HepG2 (cell line): ENCODE measurements around the gene LATS2. TPM values are rescaled to one million over a fixed set of nuclear protein-coding genes. Genes with fewer than 3 reads are reported as not detected.
"Not testable (repeated sequence)": the region's sequence is repeated elsewhere in the genome, so short reads cannot be mapped to it uniquely, and the experiment has no call there.

ENCODE experiments used
- ATAC-seq: fragments of 200-7000 bp; cut with Tn5 transposase; 3 replicates; pipeline ENCODE4 v1.9.1; 2020; ENCODE audit warnings: mild to moderate bottlenecking, moderate library complexity
- BruUV-seq: library from RNA; stranded (reverse); fragments of 400-500 nt; replicated peaks from 2 replicates; lab custom pipeline; 2021; lab: Mats Ljungman, UMichigan
- CTCF ChIA-PET: fragments of 300-600 bp; formaldehyde crosslinking; extraction: SDS; loops from one replicate; lab custom pipeline; 2021; ENCODE audit warnings: low total read pairs, inconsistent platforms, low intra/inter-chr PET ratio; lab: Yijun Ruan, JAX
- POLR2A ChIA-PET: fragments of 350-600 bp; sonication (Branson Sonifier 250); formaldehyde crosslinking; loops from one replicate; lab custom pipeline; 2020; ENCODE audit warnings: antibody characterized with exemption, inconsistent platforms; lab: Yijun Ruan, JAX
- DNase-seq: peaks from one replicate; pipeline ENCODE4 v3.0.0-alpha.2; 2015; ENCODE audit warnings: low spot score
- FAIRE-seq: peaks from 3 replicates; lab custom pipeline; 2011; peaks lifted over from hg19 to GRCh38; lab: Jason Lieb, UNC
- H2AFZ ChIP-seq: one replicate; pipeline ENCODE4 v1.6.1; 2011; ENCODE audit warnings: low read length, inconsistent platforms
- H3K27ac ChIP-seq: fragments of 300-600 bp; 3 replicates; pipeline ENCODE4 v1.8.0; 2011; ENCODE audit warnings: mixed run types, mild to moderate bottlenecking, mixed read lengths, low read length, inconsistent platforms; ENCODE audit not compliant: insufficient read depth; ENCODE audit errors: extremely low read length
- H3K27me3 ChIP-seq, 2 experiments: fragments of 200-600 bp in 1 of 2; 2 replicates in 1 of 2; 3 replicates in 1 of 2; pipeline versions ENCODE4 v1.6.0 to v1.8.0; 2011; ENCODE audit warnings: low read length in 2 of 2, mild to moderate bottlenecking in 2 of 2, moderate library complexity in 2 of 2, inconsistent platforms in 1 of 2; ENCODE audit not compliant: insufficient read depth in 2 of 2, control insufficient read depth in 1 of 2
- H3K36me3 ChIP-seq, 2 experiments: fragments of 200-600 bp in 1 of 2; replicated peaks in 1 of 2; 2 replicates in 1 of 2; 3 replicates in 1 of 2; pipeline versions ENCODE4 v1.5.1 to v1.8.0; 2011; ENCODE audit warnings: low read length in 2 of 2, inconsistent platforms in 1 of 2; ENCODE audit not compliant: insufficient read depth in 2 of 2, control insufficient read depth in 1 of 2
- H3K4me1 ChIP-seq: 2 replicates; pipeline ENCODE4 v1.5.1; 2012; ENCODE audit warnings: low read length, inconsistent platforms; ENCODE audit not compliant: insufficient read depth
- H3K4me2 ChIP-seq: 2 replicates; pipeline ENCODE4 v1.6.0; 2011; ENCODE audit warnings: low read depth, low read length, inconsistent platforms
- H3K4me3 ChIP-seq, 3 experiments: fragments of 200-600 bp in 1 of 3; sonication (generic), shearing (Covaris generic) in 1 of 3; replicated peaks in 1 of 3; 2 replicates each; pipeline ENCODE4 v1.5.1; 2011 to 2016; ENCODE audit warnings: low read length in 3 of 3, inconsistent platforms in 2 of 3, low read depth in 2 of 3, mild to moderate bottlenecking in 2 of 3, control low read depth in 1 of 3, mixed read lengths in 1 of 3; ENCODE audit not compliant: insufficient read depth in 1 of 3
- H3K79me2 ChIP-seq: one replicate; pipeline ENCODE4 v1.6.1; 2011; ENCODE audit warnings: low read length, inconsistent platforms; ENCODE audit not compliant: insufficient read depth
- H3K9ac ChIP-seq: 2 replicates; pipeline ENCODE4 v1.6.0; 2011; ENCODE audit warnings: mild to moderate bottlenecking, low read depth, low read length, inconsistent platforms; ENCODE audit not compliant: insufficient read depth
- H3K9me3 ChIP-seq: 2 replicates; pipeline ENCODE4 v1.5.1; 2012; ENCODE audit warnings: mild to moderate bottlenecking, low read length
- H4K20me1 ChIP-seq: 2 replicates; pipeline ENCODE4 v1.6.0; 2011; ENCODE audit warnings: inconsistent platforms, mild to moderate bottlenecking, low read length, moderate library complexity; ENCODE audit not compliant: insufficient read depth
- CEBPB ChIP-seq: IDR thresholded peaks from 2 replicates; pipeline ENCODE4 v1.6.1; 2011; ENCODE audit warnings: low read depth, low read length, improper control_type of control experiment, borderline replicate concordance
- CEBPG ChIP-seq: IDR thresholded peaks from 2 replicates; pipeline ENCODE4 v1.6.1; 2016
- IKZF1 ChIP-seq: fragments of 450-650 bp; IDR thresholded peaks from 2 replicates; pipeline ENCODE4 v1.7.1; 2016
- RBAK ChIP-seq: sonication (generic); formaldehyde crosslinking; IDR thresholded peaks from 2 replicates; pipeline ENCODE4 v1.5.1; 2020; ENCODE audit warnings: mild to moderate bottlenecking, missing genetic modification reagents
- SOX5 ChIP-seq: IDR thresholded peaks from 2 replicates; pipeline ENCODE4 v1.6.1; 2016; ENCODE audit warnings: borderline replicate concordance
- ZNF547 ChIP-seq: sonication (generic); formaldehyde crosslinking; IDR thresholded peaks from 2 replicates; pipeline ENCODE4 v1.5.1; 2020; ENCODE audit warnings: mild to moderate bottlenecking, missing genetic modification reagents
- ZNF644 ChIP-seq: IDR thresholded peaks from 2 replicates; pipeline ENCODE4 v1.6.1; 2016; ENCODE audit warnings: low read depth
- ZZZ3 ChIP-seq: sonication (generic); formaldehyde crosslinking; IDR thresholded peaks from 2 replicates; pipeline ENCODE4 v1.4.0; 2020; ENCODE audit warnings: missing genetic modification reagents, mild to moderate bottlenecking, borderline replicate concordance
- WGBS: methylation state at CpG from one replicate; pipeline ENCODE4 v1.1.6; 2017; ENCODE audit warnings: low lambda C conversion rate; 5-methylcytosine and 5-hydroxymethylcytosine counted together
- in situ Hi-C: cut with HindIII; loops from 2 replicates; pipeline ENCODE4 v1.10.0; 2017; ENCODE audit warnings: low pct_unique_long_range_greater_than_20kb; ENCODE audit not compliant: extremely low pct_ligation_motif_present
- intact Hi-C: fragments of 100-400 bp; cut with micrococcal nuclease; formaldehyde crosslinking; loops from one replicate; pipeline ENCODE4 v1.10.0; 2022; ENCODE audit not compliant: unreplicated experiment
- polyA plus RNA-seq, 8 experiments: library from polyadenylated mRNA; depleted of rRNA in 3 of 8; stranded (reverse) in 7 of 8; unstranded in 1 of 8; fragments of >200 nt; fragmentation: Illumina TruSeq in 4 of 8; extraction: Trizol in 4 of 8; gene quantifications; 2 replicates each; pipeline versions ENCODE4 v1.2.1 to v1.2.3, GENCODE V29; 2011 to 2016; ENCODE audit warnings: low read depth in 4 of 8, missing spikeins in 1 of 8, mixed read lengths in 1 of 8; ENCODE audit not compliant: insufficient read depth in 1 of 8
- total RNA-seq, 5 experiments: library from RNA; depleted of rRNA; stranded (reverse); fragments of >200 nt; fragmentation: Illumina TruSeq; extraction: Trizol; gene quantifications; 2 replicates each; pipeline ENCODE4 v1.2.3, GENCODE V29; 2016; ENCODE audit warnings: low read depth in 1 of 5
- TF ChIP-seq, protein P1 (sequence below): sonication (generic); formaldehyde crosslinking; IDR thresholded peaks from 2 replicates; pipeline ENCODE4 v1.4.0; 2020; ENCODE audit warnings: missing genetic modification reagents, borderline replicate concordance
- TF ChIP-seq, protein P2 (sequence below): sonication (generic); formaldehyde crosslinking; IDR thresholded peaks from 2 replicates; pipeline ENCODE4 v1.5.1; 2020; ENCODE audit warnings: missing genetic modification reagents, mild to moderate bottlenecking, borderline replicate concordance

The LATS2 gene
- total and polyA plus RNA-seq, 2 of the 13 experiments (the other 11 are each of a cell fraction or from before 2014, with no cell fraction given): 7.3 to 8.5 TPM

DNA sequence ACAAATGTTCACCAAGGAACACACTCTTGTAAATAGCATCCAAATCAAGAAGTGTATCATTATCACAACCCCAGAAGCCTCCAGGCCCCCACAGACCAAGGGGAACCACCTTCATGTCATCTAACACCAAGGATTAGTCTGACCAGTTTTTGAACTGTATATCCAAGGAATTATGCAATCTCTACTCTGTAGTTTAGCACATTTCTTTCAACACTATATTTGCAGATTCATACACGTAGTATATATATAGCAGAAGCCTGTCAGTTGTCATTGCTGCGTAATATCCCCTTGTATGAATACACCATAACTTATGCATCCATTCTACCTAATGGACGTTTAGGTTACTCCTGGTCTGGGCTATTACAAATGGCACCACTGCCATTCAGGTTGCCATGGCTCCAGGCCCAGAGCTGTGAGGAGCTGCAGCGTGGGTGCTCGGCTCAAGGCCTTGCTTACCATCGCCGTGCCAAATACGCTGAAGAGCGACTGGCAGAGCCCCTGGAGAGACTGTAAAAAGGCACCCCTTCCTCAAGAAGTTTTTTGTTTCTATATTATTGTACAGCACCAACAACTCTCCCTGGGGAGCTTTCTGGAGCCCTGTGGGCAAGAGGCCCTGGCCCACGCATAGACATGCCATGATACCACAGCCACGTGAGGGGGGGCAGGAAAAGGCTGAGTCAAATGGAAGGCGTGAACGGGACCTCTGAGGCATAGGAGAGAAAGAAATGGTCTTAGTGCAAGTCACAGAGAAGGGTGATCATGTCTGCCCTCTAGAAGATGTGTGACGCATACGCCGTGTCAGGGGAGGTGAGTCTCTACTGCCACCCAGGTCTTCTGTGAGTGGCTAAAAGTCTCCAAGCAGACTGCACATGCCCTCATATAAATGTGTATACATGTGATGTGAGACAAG is 10.8 kb downstream of the LATS2 start:
- intact Hi-C loops (no loop called here), in situ Hi-C loops (no loop called here)
- Histone ChIP-seq H3K79me2 (peaks cover 94% of the 10 kb centered on the region), H3K9ac (no peak overlapping the region), H3K9me3 (no peaks in the 10 kb centered on the region), H4K20me1 (peaks cover 78% of the 10 kb centered on the region), H3K4me3 (no peak overlapping the region), H3K27ac (no peak overlapping the region), H3K4me1 (peaks cover 63% of the 10 kb centered on the region), H2AFZ (no peak overlapping the region), H3K36me3 (peaks cover 7 to 30% of the 10 kb centered on the region in 2 experiments; a peak in 3 of 5 replicates), H3K4me2 (no peak overlapping the region), H3K27me3 (no peaks in the 10 kb centered on the region)
- DNase-seq: no peak
- TF ChIP-seq SOX5 (CRISPR knock-in tag): no peak
- no peak for TF ChIP-seq ZZZ3 (CRISPR knock-in tag)
- TF ChIP-seq ZNF547: no peak
- no peak for TF ChIP-seq IKZF1
- no peak for TF ChIP-seq RBAK (CRISPR knock-in tag)
- TF ChIP-seq ZNF644 (CRISPR knock-in tag): no peak
- TF ChIP-seq, protein P1, sequence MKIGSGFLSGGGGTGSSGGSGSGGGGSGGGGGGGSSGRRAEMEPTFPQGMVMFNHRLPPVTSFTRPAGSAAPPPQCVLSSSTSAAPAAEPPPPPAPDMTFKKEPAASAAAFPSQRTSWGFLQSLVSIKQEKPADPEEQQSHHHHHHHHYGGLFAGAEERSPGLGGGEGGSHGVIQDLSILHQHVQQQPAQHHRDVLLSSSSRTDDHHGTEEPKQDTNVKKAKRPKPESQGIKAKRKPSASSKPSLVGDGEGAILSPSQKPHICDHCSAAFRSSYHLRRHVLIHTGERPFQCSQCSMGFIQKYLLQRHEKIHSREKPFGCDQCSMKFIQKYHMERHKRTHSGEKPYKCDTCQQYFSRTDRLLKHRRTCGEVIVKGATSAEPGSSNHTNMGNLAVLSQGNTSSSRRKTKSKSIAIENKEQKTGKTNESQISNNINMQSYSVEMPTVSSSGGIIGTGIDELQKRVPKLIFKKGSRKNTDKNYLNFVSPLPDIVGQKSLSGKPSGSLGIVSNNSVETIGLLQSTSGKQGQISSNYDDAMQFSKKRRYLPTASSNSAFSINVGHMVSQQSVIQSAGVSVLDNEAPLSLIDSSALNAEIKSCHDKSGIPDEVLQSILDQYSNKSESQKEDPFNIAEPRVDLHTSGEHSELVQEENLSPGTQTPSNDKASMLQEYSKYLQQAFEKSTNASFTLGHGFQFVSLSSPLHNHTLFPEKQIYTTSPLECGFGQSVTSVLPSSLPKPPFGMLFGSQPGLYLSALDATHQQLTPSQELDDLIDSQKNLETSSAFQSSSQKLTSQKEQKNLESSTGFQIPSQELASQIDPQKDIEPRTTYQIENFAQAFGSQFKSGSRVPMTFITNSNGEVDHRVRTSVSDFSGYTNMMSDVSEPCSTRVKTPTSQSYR (CRISPR knock-in tag): no peak
- TF ChIP-seq, protein P2, sequence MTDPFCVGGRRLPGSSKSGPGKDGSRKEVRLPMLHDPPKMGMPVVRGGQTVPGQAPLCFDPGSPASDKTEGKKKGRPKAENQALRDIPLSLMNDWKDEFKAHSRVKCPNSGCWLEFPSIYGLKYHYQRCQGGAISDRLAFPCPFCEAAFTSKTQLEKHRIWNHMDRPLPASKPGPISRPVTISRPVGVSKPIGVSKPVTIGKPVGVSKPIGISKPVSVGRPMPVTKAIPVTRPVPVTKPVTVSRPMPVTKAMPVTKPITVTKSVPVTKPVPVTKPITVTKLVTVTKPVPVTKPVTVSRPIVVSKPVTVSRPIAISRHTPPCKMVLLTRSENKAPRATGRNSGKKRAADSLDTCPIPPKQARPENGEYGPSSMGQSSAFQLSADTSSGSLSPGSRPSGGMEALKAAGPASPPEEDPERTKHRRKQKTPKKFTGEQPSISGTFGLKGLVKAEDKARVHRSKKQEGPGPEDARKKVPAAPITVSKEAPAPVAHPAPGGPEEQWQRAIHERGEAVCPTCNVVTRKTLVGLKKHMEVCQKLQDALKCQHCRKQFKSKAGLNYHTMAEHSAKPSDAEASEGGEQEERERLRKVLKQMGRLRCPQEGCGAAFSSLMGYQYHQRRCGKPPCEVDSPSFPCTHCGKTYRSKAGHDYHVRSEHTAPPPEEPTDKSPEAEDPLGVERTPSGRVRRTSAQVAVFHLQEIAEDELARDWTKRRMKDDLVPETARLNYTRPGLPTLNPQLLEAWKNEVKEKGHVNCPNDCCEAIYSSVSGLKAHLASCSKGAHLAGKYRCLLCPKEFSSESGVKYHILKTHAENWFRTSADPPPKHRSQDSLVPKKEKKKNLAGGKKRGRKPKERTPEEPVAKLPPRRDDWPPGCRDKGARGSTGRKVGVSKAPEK (CRISPR knock-in tag): no peak
- TF ChIP-seq CEBPG (CRISPR knock-in tag): 0 out of 2 replicates have a peak, but pooled peaks have one; percentile 21
- TF ChIP-seq CEBPB: peak; percentile 28; the same call in 1 of the 2 replicates
- WGBS: 95% methylated on average over 15 of the region's 16 CpGs
- BruUV-seq: no TSS peak
- no peak for FAIRE-seq
- no peak for ATAC-seq
- ChIA-PET POLR2A (interaction anchor here (1.2 kb wide), 1 partner anchor 10 kb away, joined by 4 read pairs; no protein-coding TSS in a partner anchor), CTCF (no interaction called here)

DNA sequence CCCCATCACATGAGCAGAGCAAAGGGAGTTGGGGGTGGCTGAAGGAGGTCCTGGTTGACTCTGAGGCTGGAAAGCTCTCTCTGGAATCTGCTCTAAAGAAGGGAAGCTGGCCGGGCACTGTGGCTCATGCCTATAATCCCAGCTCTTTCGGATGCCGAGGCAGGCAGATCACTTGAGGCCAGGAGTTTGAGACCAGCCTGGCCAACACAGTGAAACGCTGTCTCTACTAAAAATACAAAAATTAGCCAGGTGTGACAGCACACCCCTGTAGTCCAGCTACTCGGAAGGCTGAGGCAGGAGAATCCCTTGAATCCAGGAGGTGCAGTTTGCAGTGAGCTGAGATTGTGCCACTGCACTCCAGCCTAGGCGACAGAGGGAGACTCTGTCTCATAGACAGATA is 11.7 kb downstream of the LATS2 start:
- H3K27me3 ChIP-seq, FAIRE-seq, H3K27ac ChIP-seq, DNase-seq, H3K4me2 ChIP-seq, BruUV-seq, H3K9ac ChIP-seq, in situ Hi-C loops, intact Hi-C loops, H2AFZ ChIP-seq, H3K4me3 ChIP-seq, ATAC-seq, CTCF ChIA-PET, H3K9me3 ChIP-seq: not testable (repeated sequence)
- H3K79me2 ChIP-seq: peaks cover 94% of the 10 kb centered on the region
- peaks cover 9 to 38% of the 10 kb centered on the region in 2 experiments; a peak in 4 of 5 replicates for H3K36me3 ChIP-seq
- H3K4me1 ChIP-seq: peaks cover 55% of the 10 kb centered on the region
- H4K20me1 ChIP-seq: peaks cover 74% of the 10 kb centered on the region
- WGBS: 93% methylated on average over 5 of the region's 6 CpGs
- POLR2A ChIA-PET: interaction anchor here (1.2 to 2.3 kb wide), 2 partner anchors 10 to 12 kb away, joined by 4 to 6 read pairs; partner anchors contain the start of gene LATS2
